HCT116 (cell line): ENCODE measurements around the gene LACTB. TPM values are rescaled to one million over a fixed set of nuclear protein-coding genes. Genes with fewer than 3 reads are reported as not detected.

Experiments
- ATAC-seq: fragments of 200-7000 bp; cut with Tn5 transposase; 2 replicates; pipeline ENCODE4 v1.9.1; 2020; ENCODE audit warnings: mild to moderate bottlenecking, moderate library complexity
- BruUV-seq: library from RNA; stranded (reverse); fragments of 400-500 nt; replicated peaks from 2 replicates; lab custom pipeline; 2021; lab: Mats Ljungman, UMichigan
- CTCF ChIA-PET: fragments of 300-600 bp; sonication (Branson Sonifier 250); formaldehyde crosslinking; loops from one replicate; lab custom pipeline; 2021; ENCODE audit warnings: antibody characterized with exemption; lab: Charles Lee
- POLR2A ChIA-PET: fragments of 300-600, 350-600 bp; sonication (Branson Sonifier 250); formaldehyde crosslinking; loops from one replicate; lab custom pipeline; 2021; ENCODE audit warnings: antibody characterized with exemption; lab: Charles Lee
- RAD21 ChIA-PET, 2 experiments: fragments of 300-600 bp; sonication (Branson Sonifier 250); formaldehyde crosslinking; loops; one replicate each; lab custom pipeline; 2023; ENCODE audit warnings: low total read pairs in 2 of 2; ENCODE audit not compliant: uncharacterized antibody in 2 of 2, unreplicated experiment in 2 of 2, low non-redundant PET in 1 of 2; lab: Charles Lee
- DNase-seq: peaks from one replicate; pipeline ENCODE4 v3.0.0-alpha.2; 2010; ENCODE audit warnings: low read depth, low spot score
- H2AFZ ChIP-seq: fragments of 200-600 bp; shearing (Covaris generic), sonication (generic); 2 replicates; pipeline ENCODE4 v1.6.1; 2017; ENCODE audit warnings: low read depth, mixed run types, mixed read lengths, antibody characterized with exemption, low read length; ENCODE audit not compliant: poor library complexity, severe bottlenecking
- H3K27ac ChIP-seq: 2 replicates; pipeline ENCODE4 v1.5.1; 2012; ENCODE audit warnings: low read depth, low read length
- H3K27me3 ChIP-seq: fragments of 200-600 bp; sonication (generic); 2 replicates; pipeline ENCODE4 v1.6.1; 2016; ENCODE audit warnings: mixed run types, low read length, mixed read lengths; ENCODE audit not compliant: insufficient read depth
- H3K36me3 ChIP-seq, 2 experiments: fragments of 200-500 bp in 1 of 2; fragments of 200-600 bp in 1 of 2; sonication (Bioruptor generic) in 1 of 2; sonication (generic) in 1 of 2; 2 replicates each; pipeline versions ENCODE4 v1.5.1 to v1.6.1; 2014 to 2016; ENCODE audit warnings: low read length in 2 of 2, inconsistent platforms in 1 of 2, mixed read lengths in 1 of 2, mixed run types in 1 of 2; ENCODE audit not compliant: insufficient read depth in 2 of 2, control insufficient read depth in 1 of 2
- H3K4me1 ChIP-seq, 2 experiments: fragments of 200-600 bp in 1 of 2; sonication (generic) in 1 of 2; 2 replicates each; pipeline versions ENCODE4 v1.5.1 to v1.6.1; 2012 to 2017; ENCODE audit warnings: low read length in 2 of 2, inconsistent platforms in 1 of 2, mild to moderate bottlenecking in 1 of 2, mixed read lengths in 1 of 2, mixed run types in 1 of 2, moderate library complexity in 1 of 2; ENCODE audit not compliant: insufficient read depth in 2 of 2, control insufficient read depth in 1 of 2
- H3K4me2 ChIP-seq: fragments of 200-600 bp; sonication (generic); 2 replicates; pipeline ENCODE4 v1.6.1; 2017; ENCODE audit warnings: mixed run types, low read length, mixed read lengths
- H3K4me3 ChIP-seq, 2 experiments: fragments of 200-600 bp in 1 of 2; sonication (generic) in 1 of 2; replicated peaks in 1 of 2; 2 replicates each; pipeline ENCODE4 v1.5.1; 2011 to 2016; ENCODE audit warnings: low read length in 2 of 2, control low read depth in 1 of 2, low read depth in 1 of 2, mild to moderate bottlenecking in 1 of 2, mixed read lengths in 1 of 2, mixed run types in 1 of 2
- H3K79me2 ChIP-seq: fragments of 200-600 bp; sonication (generic); 2 replicates; pipeline ENCODE4 v1.6.1; 2017; ENCODE audit warnings: mild to moderate bottlenecking, mixed run types, low read length, moderate library complexity, mixed read lengths; ENCODE audit not compliant: insufficient read depth
- H3K9ac ChIP-seq: fragments of 200-600 bp; sonication (generic); 2 replicates; pipeline ENCODE4 v1.6.1; 2016; ENCODE audit warnings: low read length, mixed read lengths
- H3K9me2 ChIP-seq: fragments of 200-600 bp; sonication (generic), shearing (Covaris generic); 2 replicates; pipeline ENCODE4 v1.6.1; 2017; ENCODE audit warnings: mixed run types, mild to moderate bottlenecking, moderate library complexity; ENCODE audit not compliant: insufficient read depth
- H3K9me3 ChIP-seq, 2 experiments: fragments of 200-500 bp in 1 of 2; fragments of 200-600 bp in 1 of 2; sonication (Bioruptor generic) in 1 of 2; sonication (generic) in 1 of 2; 2 replicates each; pipeline ENCODE4 v1.6.1; 2014 to 2017; ENCODE audit warnings: low read length in 2 of 2, mixed read lengths in 2 of 2, inconsistent platforms in 1 of 2, low read depth in 1 of 2, mild to moderate bottlenecking in 1 of 2, mixed run types in 1 of 2, moderate library complexity in 1 of 2; ENCODE audit not compliant: control insufficient read depth in 1 of 2, insufficient read depth in 1 of 2
- H4K20me1 ChIP-seq: fragments of 200-600 bp; sonication (generic), shearing (Covaris generic); 2 replicates; pipeline ENCODE4 v1.6.1; 2017; ENCODE audit warnings: mixed run types, mild to moderate bottlenecking, moderate library complexity; ENCODE audit not compliant: insufficient read depth
- ATF3 ChIP-seq: IDR thresholded peaks from 2 replicates; pipeline ENCODE4 v1.6.1; 2012
- CTCF ChIP-seq, 3 experiments: fragments of 200-600 bp in 1 of 3; sonication (generic) in 1 of 3; IDR thresholded peaks in 2 of 3; conservative IDR thresholded peaks in 1 of 3; 2 replicates each; pipeline ENCODE4 v1.5.1; 2012 to 2017; ENCODE audit warnings: low read depth in 2 of 3, low read length in 2 of 3, antibody characterized with exemption in 1 of 3, borderline replicate concordance in 1 of 3, control low read depth in 1 of 3, mild to moderate bottlenecking in 1 of 3, mixed read lengths in 1 of 3, mixed run types in 1 of 3, moderate library complexity in 1 of 3; ENCODE audit not compliant: insufficient read depth in 1 of 3
- EGR1 ChIP-seq: IDR thresholded peaks from 2 replicates; pipeline ENCODE4 v1.6.1; 2012; ENCODE audit warnings: low read depth
- ELF1 ChIP-seq: IDR thresholded peaks from 2 replicates; pipeline ENCODE4 v1.6.1; 2012; ENCODE audit warnings: low read depth, borderline replicate concordance
- EZH2phosphoT487 ChIP-seq: fragments of 200-600 bp; IDR thresholded peaks from 2 replicates; pipeline ENCODE4 v1.6.1; 2018; ENCODE audit warnings: antibody characterized with exemption, borderline replicate concordance
- JUND ChIP-seq: IDR thresholded peaks from 2 replicates; pipeline ENCODE4 v1.6.1; 2012
- MAX ChIP-seq: IDR thresholded peaks from 2 replicates; pipeline ENCODE4 v1.6.1; 2012
- POLR2A ChIP-seq: IDR thresholded peaks from 2 replicates; pipeline ENCODE4 v1.7.0; 2011; ENCODE audit warnings: borderline replicate concordance; ENCODE audit not compliant: insufficient read depth, insufficient read length; ENCODE audit errors: extremely low read depth
- REST ChIP-seq: IDR thresholded peaks from 2 replicates; pipeline ENCODE4 v1.6.1; 2012; ENCODE audit warnings: low read depth
- SIN3A ChIP-seq: IDR thresholded peaks from 2 replicates; pipeline ENCODE4 v1.6.1; 2012; ENCODE audit warnings: low read depth
- SRF ChIP-seq: IDR thresholded peaks from 2 replicates; pipeline ENCODE4 v1.6.1; 2012; ENCODE audit warnings: low read depth
- TCF7L2 ChIP-seq: IDR thresholded peaks from 2 replicates; pipeline ENCODE4 v1.7.0; 2011; ENCODE audit warnings: borderline replicate concordance, inconsistent platforms; ENCODE audit not compliant: insufficient read depth, insufficient read length; ENCODE audit errors: extremely low read depth
- YY1 ChIP-seq: IDR thresholded peaks from 2 replicates; pipeline ENCODE4 v1.6.1; 2011; ENCODE audit warnings: low read length, low read depth, moderate library complexity, mild to moderate bottlenecking; ENCODE audit not compliant: insufficient replicate concordance; ENCODE audit errors: extremely low read depth
- ZBTB33 ChIP-seq: IDR thresholded peaks from 2 replicates; pipeline ENCODE4 v1.6.1; 2011; ENCODE audit warnings: mild to moderate bottlenecking, low read length, moderate library complexity; ENCODE audit not compliant: insufficient replicate concordance; ENCODE audit errors: extremely low read depth
- ZFX ChIP-seq: fragments of 450-650 bp; IDR thresholded peaks from 2 replicates; pipeline ENCODE4 v1.6.1; 2017
- intact Hi-C: fragments of 100-400 bp; cut with micrococcal nuclease; formaldehyde crosslinking; loops from 2 replicates; pipeline ENCODE4 v1.10.0; 2022
- total RNA-seq: library from RNA; stranded (reverse); gene quantifications from one replicate; pipeline ENCODE4 v1.2.1, GENCODE V29; 2021; ENCODE audit not compliant: unreplicated experiment

Gene LACTB
- total RNA-seq, 1 experiment from 2014 or later, result 7.6 TPM

- Histone ChIP-seq H2AFZ (no peak overlapping the region), H3K27me3 (no peaks in the 10 kb centered on the region), H3K27ac (no peak overlapping the region), H3K9ac (no peak overlapping the region), H3K4me2 (peak overlapping the region; percentile 46; the same call in 1 of the 2 replicates), H3K79me2 (no peaks in the 10 kb centered on the region)
- POLR2A ChIA-PET, result no interaction called here
- RAD21 ChIA-PET, result no interaction called here
- no TSS peak for BruUV-seq
- TF ChIP-seq ZBTB33 (no peak), TCF7L2 (no peak), YY1 (no peak), ELF1 (no peak), MAX (no peak), SRF (no peak), POLR2A (no peak), SIN3A (no peak), CTCF (IDR thresholded peaks at IDR 0.05 in 2 of 3, conservative IDR thresholded peaks at IDR 0.05 in 1 of 3; ENCODE audit: borderline replicate concordance in 1 of 3, insufficient read depth in 1 of 3, low read depth in 2 of 3, low read length in 2 of 3) (no peak), EGR1 (no peak), JUND (no peak), EZH2phosphoT487 (no peak), REST (no peak), ATF3 (no peak), ZFX (no peak)
- TF ChIP-seq, all 23 proteins: peak for 0
- no peaks in the 10 kb centered on the region for H3K9me3 ChIP-seq
- peaks cover 16 to 29% of the 10 kb centered on the region in 2 experiments; a peak in 3 of 4 replicates for H3K4me1 ChIP-seq
- H3K4me3 ChIP-seq, result no peak overlapping the region
- DNase-seq, result no peak
- ATAC-seq, result no peak
- no peaks in the 10 kb centered on the region for H3K9me2 ChIP-seq
- intact Hi-C loops, result no loop called here
- no peaks in the 10 kb centered on the region for H4K20me1 ChIP-seq
- no peaks in the 10 kb centered on the region for H3K36me3 ChIP-seq
- CTCF ChIA-PET, result interaction anchor here (2.5 kb wide), 1 partner anchor 33 kb away, joined by 7 read pairs; no protein-coding TSS in a partner anchor
Observed at GRCh38 chr15:63080634-63081250, 40.9 kb upstream of the LACTB start.
